A673 (cell line): ENCODE results near the gene NRL. TPM values are rescaled to one million over a fixed set of nuclear protein-coding genes. Genes with fewer than 3 reads are reported as not detected.
"Not testable (repeated sequence)": the region's sequence is repeated elsewhere in the genome, so short reads cannot be mapped to it uniquely, and the experiment has no call there.

Source experiments
- BruUV-seq: library from RNA; stranded (reverse); fragments of 400-500 nt; replicated peaks from 2 replicates; lab custom pipeline; 2021; lab: Mats Ljungman, UMichigan
- CTCF ChIA-PET: fragments of 300-600 bp; sonication (Branson Sonifier 250); formaldehyde crosslinking; loops from one replicate; lab custom pipeline; 2022; ENCODE audit warnings: antibody characterized with exemption; lab: Charles Lee
- POLR2A ChIA-PET: fragments of 300-600 bp; sonication (Branson Sonifier 250); formaldehyde crosslinking; loops from one replicate; lab custom pipeline; 2022; ENCODE audit warnings: antibody characterized with exemption; ENCODE audit not compliant: low non-redundant PET; lab: Charles Lee
- DNase-seq: peaks from one replicate; pipeline ENCODE4 v3.0.0-alpha.2; 2015; ENCODE audit warnings: low spot score
- H3K27ac ChIP-seq: fragments of 200-600 bp; sonication (generic); 2 replicates; pipeline ENCODE4 v1.5.1; 2016; ENCODE audit warnings: mixed run types, low read depth, mild to moderate bottlenecking, mixed read lengths, antibody characterized with exemption, low read length; ENCODE audit not compliant: poor library complexity, severe bottlenecking
- H3K27me3 ChIP-seq: fragments of 200-600 bp; sonication (generic); replicated peaks from 2 replicates; pipeline ENCODE4 v1.6.1; 2017; ENCODE audit warnings: mixed run types, low read depth, mild to moderate bottlenecking, mixed read lengths, antibody characterized with exemption, low read length; ENCODE audit not compliant: insufficient read depth, poor library complexity
- H3K36me3 ChIP-seq: fragments of 200-600 bp; sonication (generic); 2 replicates; pipeline ENCODE4 v1.6.1; 2016; ENCODE audit warnings: mixed run types, mild to moderate bottlenecking, mixed read lengths, antibody characterized with exemption, low read length; ENCODE audit not compliant: insufficient read depth, poor library complexity, severe bottlenecking
- H3K4me1 ChIP-seq: fragments of 200-600 bp; sonication (generic); 2 replicates; pipeline ENCODE4 v1.6.1; 2017; ENCODE audit warnings: mixed run types, mild to moderate bottlenecking, mixed read lengths, antibody characterized with exemption, low read length; ENCODE audit not compliant: insufficient read depth, poor library complexity, severe bottlenecking
- H3K4me3 ChIP-seq: fragments of 200-600 bp; sonication (generic); 2 replicates; pipeline ENCODE4 v1.5.1; 2016; ENCODE audit warnings: low read depth, mixed run types, mild to moderate bottlenecking, mixed read lengths, low read length; ENCODE audit not compliant: poor library complexity, severe bottlenecking
- H3K9me3 ChIP-seq: fragments of 200-600 bp; sonication (generic); 2 replicates; pipeline ENCODE4 v1.6.1; 2016; ENCODE audit warnings: mixed run types, low read depth, mild to moderate bottlenecking, mixed read lengths, antibody characterized with exemption, low read length; ENCODE audit not compliant: poor library complexity, severe bottlenecking
- EZH2 ChIP-seq: fragments of 200-600 bp; sonication (generic); IDR thresholded peaks from 2 replicates; pipeline ENCODE4 v1.6.1; 2017; ENCODE audit warnings: borderline replicate concordance, low read depth, mild to moderate bottlenecking, mixed read lengths, antibody characterized with exemption, low read length; ENCODE audit not compliant: poor library complexity, severe bottlenecking
- intact Hi-C: fragments of 100-400 bp; cut with micrococcal nuclease; formaldehyde crosslinking; loops from one replicate; pipeline ENCODE4 v1.10.0; 2022; ENCODE audit not compliant: unreplicated experiment
- total RNA-seq: library from RNA; stranded (reverse); gene quantifications from 2 replicates; pipeline ENCODE4 v1.2.3, GENCODE V29; 2021
- TF ChIP-seq, protein P1 (sequence below): fragments of 300-800, 200-600 bp; sonication (generic); conservative IDR thresholded peaks from 2 replicates; pipeline ENCODE4 v1.5.1; 2017; ENCODE audit warnings: low read depth, mild to moderate bottlenecking, antibody characterized with exemption, low read length, moderate library complexity, mixed read lengths

NRL gene
- total RNA-seq, 1 experiment from 2014 or later = 1.9 TPM

DNA sequence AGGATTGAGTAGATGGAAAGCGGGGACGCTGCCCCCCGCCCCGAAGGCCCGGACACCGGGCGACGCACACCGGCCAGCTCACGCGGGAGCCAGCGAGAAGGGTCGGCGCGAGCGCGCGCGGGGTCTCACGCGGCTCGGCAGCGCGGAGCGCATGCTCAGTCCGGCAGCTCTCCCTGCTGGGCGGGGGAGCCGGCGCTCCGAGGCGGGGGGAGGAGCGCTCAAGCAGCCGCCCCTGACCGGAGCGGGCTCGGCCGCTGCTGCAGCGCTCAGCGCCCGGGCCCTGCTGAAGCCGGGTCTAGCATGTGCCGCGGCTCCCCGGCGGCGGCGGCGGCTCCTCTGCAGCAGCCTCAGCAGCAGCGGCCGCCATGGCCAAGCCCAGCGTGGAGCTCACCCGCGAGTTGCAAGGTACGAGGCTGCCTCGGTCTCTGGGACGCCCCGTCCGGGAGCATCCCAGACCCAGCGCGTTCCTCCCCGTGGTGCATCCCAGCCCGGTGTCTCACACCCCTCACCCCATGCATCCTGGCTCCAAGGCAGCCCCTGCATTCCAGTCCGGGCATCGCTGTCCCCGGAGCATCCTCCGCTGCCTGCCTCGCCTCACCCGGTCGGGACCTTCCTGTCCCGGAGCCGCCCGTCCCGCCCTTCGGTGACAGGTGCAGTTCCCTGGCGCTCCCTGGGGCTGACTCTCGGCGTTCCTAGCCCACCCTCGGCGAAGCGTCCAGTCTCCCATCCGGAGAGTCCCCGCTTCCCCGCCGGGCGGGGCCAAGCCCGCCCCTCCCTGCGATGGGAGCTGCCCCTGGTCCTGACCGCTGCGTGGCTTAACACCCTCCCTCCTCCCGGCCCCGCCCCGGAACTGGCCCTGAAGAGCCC, 62.7 kb downstream of the NRL start, which contains the start of gene CARMIL3:
TSS of gene CARMIL3 (plus strand) at position 221 of the 867 bp plus-strand sequence. CDS start at position 366, 145 bp downstream.
- POLR2A ChIA-PET = interaction anchor here (0.6 kb wide), 1 partner anchor 1061 kb away, joined by 3 read pairs; no protein-coding TSS in a partner anchor
- TF ChIP-seq EZH2 = no peak
- TF ChIP-seq, protein P1, sequence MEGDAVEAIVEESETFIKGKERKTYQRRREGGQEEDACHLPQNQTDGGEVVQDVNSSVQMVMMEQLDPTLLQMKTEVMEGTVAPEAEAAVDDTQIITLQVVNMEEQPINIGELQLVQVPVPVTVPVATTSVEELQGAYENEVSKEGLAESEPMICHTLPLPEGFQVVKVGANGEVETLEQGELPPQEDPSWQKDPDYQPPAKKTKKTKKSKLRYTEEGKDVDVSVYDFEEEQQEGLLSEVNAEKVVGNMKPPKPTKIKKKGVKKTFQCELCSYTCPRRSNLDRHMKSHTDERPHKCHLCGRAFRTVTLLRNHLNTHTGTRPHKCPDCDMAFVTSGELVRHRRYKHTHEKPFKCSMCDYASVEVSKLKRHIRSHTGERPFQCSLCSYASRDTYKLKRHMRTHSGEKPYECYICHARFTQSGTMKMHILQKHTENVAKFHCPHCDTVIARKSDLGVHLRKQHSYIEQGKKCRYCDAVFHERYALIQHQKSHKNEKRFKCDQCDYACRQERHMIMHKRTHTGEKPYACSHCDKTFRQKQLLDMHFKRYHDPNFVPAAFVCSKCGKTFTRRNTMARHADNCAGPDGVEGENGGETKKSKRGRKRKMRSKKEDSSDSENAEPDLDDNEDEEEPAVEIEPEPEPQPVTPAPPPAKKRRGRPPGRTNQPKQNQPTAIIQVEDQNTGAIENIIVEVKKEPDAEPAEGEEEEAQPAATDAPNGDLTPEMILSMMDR = no peak
- H3K27me3 ChIP-seq = peaks cover 11% of the 10 kb centered on the region

DNA sequence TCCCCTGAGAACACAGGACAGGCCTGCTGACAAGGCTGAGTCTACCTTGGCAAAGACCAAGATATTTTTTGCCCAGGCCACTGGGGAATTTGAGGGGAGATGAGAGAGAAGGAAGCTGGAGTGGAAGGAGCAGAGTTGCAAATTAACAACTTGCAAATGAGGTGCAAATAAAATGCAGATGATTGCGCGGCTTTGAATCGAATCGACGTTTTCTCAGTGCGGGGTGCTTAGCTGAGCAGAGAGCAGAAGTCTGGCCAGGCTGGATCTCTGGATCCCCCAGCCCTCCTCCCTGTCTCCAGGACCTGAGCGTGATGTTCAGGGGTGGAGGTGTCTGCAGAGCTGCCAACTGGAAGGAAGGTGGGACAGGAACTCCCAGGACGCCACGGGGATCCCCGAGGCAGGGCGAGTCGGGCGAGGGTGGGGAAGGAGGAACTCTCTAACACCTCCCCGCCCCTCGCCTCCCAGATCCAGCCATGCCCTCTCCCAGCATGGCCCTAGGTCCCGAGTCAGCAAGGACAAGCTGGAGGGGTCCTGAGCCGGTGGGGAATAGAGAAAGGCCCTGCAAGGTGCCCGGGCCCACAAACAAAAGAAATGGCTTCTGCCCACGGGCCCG, 63.5 kb downstream of the NRL start:
- Histone ChIP-seq H3K27ac (peak overlapping the region; percentile 69), H3K4me1 (peaks cover 5% of the 10 kb centered on the region), H3K27me3 (peaks cover 11% of the 10 kb centered on the region), H3K4me3 (peak overlapping the region; percentile 65), H3K9me3 (no peaks in the 10 kb centered on the region), H3K36me3 (no peaks in the 10 kb centered on the region)
- POLR2A ChIA-PET = interaction anchor here (0.6 kb wide), 1 partner anchor 1062 kb away, joined by 3 read pairs; no protein-coding TSS in a partner anchor
- TF ChIP-seq EZH2 = no peak
- TF ChIP-seq, protein P1 = no peak
- CTCF ChIA-PET = no interaction called here
- intact Hi-C loops = no loop called here
- DNase-seq = no peak
- no TSS peak for BruUV-seq

More for the DNA sequence above, 62.7 kb downstream of the NRL start, which contains the start of gene CARMIL3:
- DNase-seq = peak; percentile 68
- H3K27ac ChIP-seq = peak within 1 kb of the TSS; percentile 69
- no TSS peak for BruUV-seq
- CTCF ChIA-PET = no interaction called here
- intact Hi-C loops = no loop called here
- peaks cover 5% of the 10 kb centered on the region for H3K4me1 ChIP-seq
- no peaks in the 10 kb centered on the region for H3K36me3 ChIP-seq
- no peaks in the 10 kb centered on the region for H3K9me3 ChIP-seq
- H3K4me3 ChIP-seq = peak within 1 kb of the TSS; percentile 65

DNA sequence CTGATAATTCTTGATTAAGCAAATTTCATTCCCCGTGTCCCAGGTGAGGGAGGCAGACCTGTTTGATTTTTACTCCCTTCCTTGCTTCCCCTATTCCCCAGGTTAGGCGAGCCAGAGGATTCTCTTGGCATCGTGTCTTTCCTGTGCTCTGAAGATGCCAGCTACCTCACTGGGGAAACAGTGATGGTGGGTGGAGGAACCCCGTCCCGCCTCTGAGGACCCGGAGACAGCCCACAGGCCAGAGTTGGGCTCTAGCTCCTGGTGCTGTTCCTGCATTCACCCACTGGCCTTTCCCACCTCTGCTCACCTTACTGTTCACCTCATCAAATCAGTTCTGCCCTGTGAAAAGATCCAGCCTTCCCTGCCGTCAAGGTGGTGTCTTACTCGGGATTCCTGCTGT, 64.0 kb downstream of the NRL start:
- intact Hi-C loops, H3K36me3 ChIP-seq, DNase-seq, H3K4me3 ChIP-seq, H3K9me3 ChIP-seq, CTCF ChIA-PET, POLR2A ChIA-PET, BruUV-seq, H3K27ac ChIP-seq, H3K4me1 ChIP-seq: not testable (repeated sequence)
- peaks cover 11% of the 10 kb centered on the region for H3K27me3 ChIP-seq

DNA sequence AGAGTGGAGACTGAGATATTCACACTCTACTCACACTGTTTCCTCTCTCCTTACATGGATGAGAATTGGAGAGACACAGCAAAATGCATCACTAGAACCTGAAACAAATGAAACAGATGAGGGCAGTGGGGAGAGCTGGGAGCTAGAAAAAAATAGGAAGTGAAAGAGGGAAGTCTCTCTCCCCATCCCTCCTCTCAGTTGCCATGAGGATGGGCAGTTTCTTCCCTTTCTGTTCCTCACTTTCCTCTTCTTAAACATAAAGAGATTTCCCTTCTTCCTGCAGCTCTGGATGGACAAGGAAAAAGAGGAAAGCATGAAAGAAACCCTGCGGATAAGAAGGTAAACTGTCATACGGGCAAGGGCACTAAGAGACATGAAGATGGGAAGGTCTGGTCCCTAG, 65.7 kb downstream of the NRL start:
- CTCF ChIA-PET, H3K36me3 ChIP-seq, POLR2A ChIA-PET, H3K4me3 ChIP-seq, intact Hi-C loops, H3K9me3 ChIP-seq, DNase-seq, BruUV-seq, H3K27ac ChIP-seq, H3K4me1 ChIP-seq: not testable (repeated sequence)
- H3K27me3 ChIP-seq = peaks cover 11% of the 10 kb centered on the region
